A673 (cell line): ENCODE results near the gene INPP5A. TPM values are rescaled to one million over a fixed set of nuclear protein-coding genes. Genes with fewer than 3 reads are reported as not detected.

ENCODE experiments used
- BruUV-seq: library from RNA; stranded (reverse); fragments of 400-500 nt; replicated peaks from 2 replicates; lab custom pipeline; 2021; lab: Mats Ljungman, UMichigan
- CTCF ChIA-PET: fragments of 300-600 bp; sonication (Branson Sonifier 250); formaldehyde crosslinking; loops from one replicate; lab custom pipeline; 2022; ENCODE audit warnings: antibody characterized with exemption; lab: Charles Lee
- POLR2A ChIA-PET: fragments of 300-600 bp; sonication (Branson Sonifier 250); formaldehyde crosslinking; loops from one replicate; lab custom pipeline; 2022; ENCODE audit warnings: antibody characterized with exemption; ENCODE audit not compliant: low non-redundant PET; lab: Charles Lee
- DNase-seq: peaks from one replicate; pipeline ENCODE4 v3.0.0-alpha.2; 2015; ENCODE audit warnings: low spot score
- H3K27ac ChIP-seq: fragments of 200-600 bp; sonication (generic); 2 replicates; pipeline ENCODE4 v1.5.1; 2016; ENCODE audit warnings: mixed run types, low read depth, mild to moderate bottlenecking, mixed read lengths, antibody characterized with exemption, low read length; ENCODE audit not compliant: poor library complexity, severe bottlenecking
- H3K27me3 ChIP-seq: fragments of 200-600 bp; sonication (generic); replicated peaks from 2 replicates; pipeline ENCODE4 v1.6.1; 2017; ENCODE audit warnings: mixed run types, low read depth, mild to moderate bottlenecking, mixed read lengths, antibody characterized with exemption, low read length; ENCODE audit not compliant: insufficient read depth, poor library complexity
- H3K36me3 ChIP-seq: fragments of 200-600 bp; sonication (generic); 2 replicates; pipeline ENCODE4 v1.6.1; 2016; ENCODE audit warnings: mixed run types, mild to moderate bottlenecking, mixed read lengths, antibody characterized with exemption, low read length; ENCODE audit not compliant: insufficient read depth, poor library complexity, severe bottlenecking
- H3K4me1 ChIP-seq: fragments of 200-600 bp; sonication (generic); 2 replicates; pipeline ENCODE4 v1.6.1; 2017; ENCODE audit warnings: mixed run types, mild to moderate bottlenecking, mixed read lengths, antibody characterized with exemption, low read length; ENCODE audit not compliant: insufficient read depth, poor library complexity, severe bottlenecking
- H3K4me3 ChIP-seq: fragments of 200-600 bp; sonication (generic); 2 replicates; pipeline ENCODE4 v1.5.1; 2016; ENCODE audit warnings: low read depth, mixed run types, mild to moderate bottlenecking, mixed read lengths, low read length; ENCODE audit not compliant: poor library complexity, severe bottlenecking
- H3K9me3 ChIP-seq: fragments of 200-600 bp; sonication (generic); 2 replicates; pipeline ENCODE4 v1.6.1; 2016; ENCODE audit warnings: mixed run types, low read depth, mild to moderate bottlenecking, mixed read lengths, antibody characterized with exemption, low read length; ENCODE audit not compliant: poor library complexity, severe bottlenecking
- CTCF ChIP-seq: fragments of 300-800, 200-600 bp; sonication (generic); conservative IDR thresholded peaks from 2 replicates; pipeline ENCODE4 v1.5.1; 2017; ENCODE audit warnings: low read depth, mild to moderate bottlenecking, antibody characterized with exemption, low read length, moderate library complexity, mixed read lengths
- EZH2 ChIP-seq: fragments of 200-600 bp; sonication (generic); IDR thresholded peaks from 2 replicates; pipeline ENCODE4 v1.6.1; 2017; ENCODE audit warnings: borderline replicate concordance, low read depth, mild to moderate bottlenecking, mixed read lengths, antibody characterized with exemption, low read length; ENCODE audit not compliant: poor library complexity, severe bottlenecking
- intact Hi-C: fragments of 100-400 bp; cut with micrococcal nuclease; formaldehyde crosslinking; loops from one replicate; pipeline ENCODE4 v1.10.0; 2022; ENCODE audit not compliant: unreplicated experiment
- total RNA-seq: library from RNA; stranded (reverse); gene quantifications from 2 replicates; pipeline ENCODE4 v1.2.3, GENCODE V29; 2021

The INPP5A gene
- total RNA-seq, 1 experiment from 2014 or later = 21.8 TPM

GRCh38 chr10:132557696-132558515, 20.3 kb downstream of the INPP5A start:
- no peak for TF ChIP-seq EZH2
- ChIA-PET POLR2A (no interaction called here), CTCF (no interaction called here)
- Histone ChIP-seq H3K4me1 (no peaks in the 10 kb centered on the region), H3K27ac (no peak overlapping the region), H3K4me3 (no peak overlapping the region), H3K27me3 (no peaks in the 10 kb centered on the region), H3K36me3 (no peaks in the 10 kb centered on the region), H3K9me3 (no peaks in the 10 kb centered on the region)
- intact Hi-C loops = no loop called here
- no TSS peak for BruUV-seq
- no peak for DNase-seq

GRCh38 chr10:132558516-132559413, 21.2 kb downstream of the INPP5A start:
- CTCF ChIA-PET = no interaction called here
- intact Hi-C loops = no loop called here
- no peaks in the 10 kb centered on the region for H3K4me1 ChIP-seq
- H3K27ac ChIP-seq = no peak overlapping the region
- no peak for DNase-seq
- no peak overlapping the region for H3K4me3 ChIP-seq
- BruUV-seq = no TSS peak
- no peaks in the 10 kb centered on the region for H3K9me3 ChIP-seq
- no peaks in the 10 kb centered on the region for H3K27me3 ChIP-seq
- no peak for TF ChIP-seq EZH2
- no peak for TF ChIP-seq CTCF
- H3K36me3 ChIP-seq = no peaks in the 10 kb centered on the region
- POLR2A ChIA-PET = no interaction called here

- no peak for DNase-seq
- BruUV-seq = no TSS peak
- Histone ChIP-seq H3K9me3 (no peaks in the 10 kb centered on the region), H3K27me3 (no peaks in the 10 kb centered on the region), H3K36me3 (no peaks in the 10 kb centered on the region), H3K27ac (no peak overlapping the region), H3K4me3 (no peak overlapping the region), H3K4me1 (no peaks in the 10 kb centered on the region)
- CTCF ChIA-PET = no interaction called here
- POLR2A ChIA-PET = no interaction called here
- TF ChIP-seq EZH2 (no peak), CTCF (no peak)
- intact Hi-C loops = no loop called here
These were observed 22.0 kb downstream of the INPP5A start for GRCh38 chr10:132559538-132559937.
